ENCODE data around the gene ATP11B.

The ATP11B gene

DNA sequence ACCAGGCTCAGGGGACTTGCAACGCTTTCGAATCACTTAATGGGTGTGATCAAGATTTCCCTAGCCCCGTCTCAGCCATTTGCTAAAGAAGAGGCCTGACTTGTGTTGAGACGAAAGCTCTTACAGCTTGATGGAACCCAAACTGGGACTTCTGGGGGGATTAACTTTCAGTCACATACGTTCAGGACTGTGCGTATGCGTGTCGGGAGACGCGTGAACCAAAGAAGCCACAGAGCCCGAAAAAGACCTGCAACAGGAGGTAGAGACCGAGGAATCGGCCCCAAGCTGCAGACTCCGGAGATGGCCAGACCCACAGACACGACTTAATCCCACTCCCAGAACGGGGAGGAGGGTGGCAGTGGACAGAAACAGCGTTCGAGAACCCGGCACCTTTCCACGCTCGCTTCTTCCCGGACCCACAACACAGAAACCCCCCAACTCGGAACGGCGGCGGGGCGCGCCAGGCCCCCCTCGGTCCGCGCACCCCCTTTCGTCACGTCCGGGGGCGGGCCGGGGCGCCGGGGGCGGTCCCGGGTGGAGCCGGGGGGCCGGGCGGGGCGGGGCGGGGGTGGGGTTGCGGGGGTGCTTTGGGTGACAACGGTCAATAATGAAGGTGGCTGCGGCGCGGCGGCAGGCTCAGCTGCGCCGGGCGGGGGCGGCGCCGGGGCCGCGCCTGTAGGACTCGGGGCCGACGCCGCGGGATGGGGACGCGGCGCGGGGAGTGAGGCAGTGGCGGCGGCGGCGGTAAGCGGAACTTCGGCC lies at the start of gene ATP11B:
TSS of gene ATP11B (plus strand) at position 604 of the 762 bp plus-strand sequence. CDS start 256 bp downstream, outside the sequence.
- peak; percentile 65 to 72 for DNase-seq (ENCODE audit: low read depth in 1 of 2, low spot score in 1 of 2)

DNA sequence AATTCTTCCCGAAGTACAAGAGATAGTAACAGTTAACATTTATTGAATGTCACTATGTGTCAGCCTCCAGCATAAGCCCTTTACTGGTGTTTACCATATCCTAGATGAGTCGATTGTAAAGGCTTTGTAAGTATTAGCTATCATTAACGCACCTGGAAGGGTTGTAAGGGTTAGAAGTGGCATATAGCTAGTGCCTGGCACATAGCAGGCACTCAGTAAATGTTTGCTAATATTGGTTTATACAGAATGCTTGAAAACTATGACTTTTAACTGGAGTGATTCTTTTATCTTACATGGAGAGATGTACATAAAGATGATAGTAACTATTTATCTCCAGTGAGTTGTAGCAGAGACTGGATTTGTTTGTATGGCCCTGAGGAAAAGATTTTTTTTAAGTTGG lies 46.3 kb upstream of the ATP11B start:
- DNase-seq (ENCODE audit: low read depth in 1 of 2, low spot score in 1 of 2) = no peak

DNA sequence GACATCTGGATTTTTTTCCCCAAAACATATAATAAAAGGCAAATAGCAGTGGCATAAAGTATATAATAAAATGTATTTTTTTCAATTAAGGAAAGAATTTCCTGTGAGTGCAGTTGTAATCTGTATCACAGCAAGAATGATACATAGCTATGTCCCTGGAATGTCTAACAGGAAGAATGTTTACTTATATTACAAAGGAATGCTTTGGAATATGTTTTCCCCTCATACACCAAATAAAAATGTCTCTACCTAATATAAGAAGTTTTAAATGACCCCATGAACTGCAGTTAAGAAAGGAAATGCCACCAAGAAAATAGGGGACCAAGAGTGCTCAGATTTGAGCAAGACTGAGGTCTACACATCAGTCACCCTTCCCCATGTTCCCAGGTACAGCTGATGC lies 38.0 kb upstream of the ATP11B start:
- DNase-seq (ENCODE audit: low read depth in 1 of 2, low spot score in 1 of 2) = no peak

DNA sequence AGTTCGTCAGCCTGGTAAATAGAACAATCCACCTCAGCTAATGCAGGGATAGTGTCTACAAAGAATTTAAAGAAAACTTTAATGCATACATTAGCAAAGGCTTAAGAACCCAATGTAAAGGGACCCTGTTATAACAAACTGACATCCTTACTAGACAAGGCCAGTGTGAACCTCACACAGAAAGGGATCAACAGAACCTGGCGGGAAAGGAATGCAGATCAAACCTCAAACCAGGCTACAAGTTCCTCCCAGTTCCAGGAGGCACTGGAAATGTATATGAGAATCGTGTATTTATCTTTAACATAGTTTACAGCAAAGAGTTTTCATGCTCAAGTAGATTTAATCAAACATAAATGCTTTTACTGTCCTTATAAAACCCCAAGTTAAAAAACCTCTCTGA lies 37.6 kb upstream of the ATP11B start:
- no peak for DNase-seq (ENCODE audit: low read depth in 1 of 2, low spot score in 1 of 2)

DNA sequence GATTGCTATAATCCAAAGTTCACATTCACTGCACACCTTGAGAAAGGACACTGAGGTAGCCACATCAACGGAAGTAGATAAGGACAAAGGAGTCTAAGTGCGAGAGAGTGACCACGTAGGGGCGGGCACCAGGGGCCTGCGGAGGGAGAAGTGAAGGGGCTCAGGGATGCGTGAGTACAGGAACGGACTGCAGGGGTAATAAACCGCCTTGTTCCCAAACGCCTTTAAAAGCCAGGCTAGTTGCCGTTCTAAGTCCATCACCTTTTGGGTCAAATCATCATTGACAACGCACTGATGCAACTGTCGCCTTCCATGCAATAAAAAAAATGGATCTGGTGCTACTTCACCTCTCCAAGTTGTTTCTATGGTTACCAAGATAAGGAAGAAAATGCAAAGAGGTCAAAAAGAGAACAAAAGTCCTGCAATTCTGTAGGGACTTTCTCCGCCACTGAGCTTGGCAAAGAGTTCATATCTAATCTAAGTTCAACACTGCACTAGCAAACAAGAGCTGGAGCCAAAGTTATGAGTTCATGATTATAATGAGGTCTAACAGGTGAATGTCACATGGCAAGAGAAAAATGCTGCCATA lies 32.6 kb upstream of the ATP11B start:
- DNase-seq (ENCODE audit: low read depth in 1 of 2, low spot score in 1 of 2) = no peak

DNA sequence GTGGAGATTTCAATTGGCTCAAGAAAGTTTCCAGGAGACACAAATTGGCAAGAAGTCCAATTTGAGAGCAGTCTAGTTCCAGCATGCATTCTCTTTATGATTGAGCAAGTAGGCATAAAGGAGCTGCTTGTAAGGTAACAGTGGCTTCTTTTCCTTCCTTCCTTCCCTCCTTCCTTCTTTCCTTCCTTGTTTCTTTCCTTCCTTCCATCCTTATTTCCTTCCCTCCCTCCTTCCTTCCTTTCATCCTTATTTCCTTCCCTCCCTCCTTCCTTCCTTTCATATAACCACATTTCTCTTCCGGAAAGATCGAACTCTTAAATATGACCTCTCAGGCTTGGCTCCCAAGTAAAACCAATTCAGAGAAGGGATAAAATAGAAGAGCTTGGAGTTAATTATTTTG lies 29.4 kb upstream of the ATP11B start:
- DNase-seq (ENCODE audit: low read depth in 1 of 2, low spot score in 1 of 2) = no peak

GRCh38 chr3:182765287-182765686 lies 28.0 kb upstream of the ATP11B start:
- DNase-seq (ENCODE audit: low read depth in 1 of 2, low spot score in 1 of 2) = no peak

GRCh38 chr3:182766099-182766498 lies 27.2 kb upstream of the ATP11B start:
- DNase-seq (ENCODE audit: low read depth in 1 of 2, low spot score in 1 of 2) = no peak

DNA sequence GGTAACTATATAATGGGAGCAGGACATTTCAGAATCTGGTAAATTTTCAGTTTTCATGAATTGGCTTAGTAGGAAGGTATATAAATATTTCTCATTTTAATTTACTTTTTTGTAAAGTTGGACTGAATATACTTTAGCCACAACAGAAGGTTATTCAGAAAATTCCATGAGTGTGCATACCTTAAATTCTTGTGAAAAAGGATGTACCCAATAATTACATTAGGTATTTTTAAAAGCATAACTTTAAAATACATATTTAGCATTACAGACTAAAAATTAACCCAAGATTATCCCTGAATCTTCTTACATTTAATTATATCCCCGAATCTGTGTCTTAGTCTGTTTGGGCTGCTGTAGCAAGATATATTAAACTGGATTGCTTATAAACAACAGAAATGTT lies 24.9 kb upstream of the ATP11B start:
- no peak for DNase-seq (ENCODE audit: low read depth in 1 of 2, low spot score in 1 of 2)

GRCh38 chr3:182769673-182770072 lies 23.6 kb upstream of the ATP11B start:
- no peak for DNase-seq (ENCODE audit: low read depth in 1 of 2, low spot score in 1 of 2)

DNA sequence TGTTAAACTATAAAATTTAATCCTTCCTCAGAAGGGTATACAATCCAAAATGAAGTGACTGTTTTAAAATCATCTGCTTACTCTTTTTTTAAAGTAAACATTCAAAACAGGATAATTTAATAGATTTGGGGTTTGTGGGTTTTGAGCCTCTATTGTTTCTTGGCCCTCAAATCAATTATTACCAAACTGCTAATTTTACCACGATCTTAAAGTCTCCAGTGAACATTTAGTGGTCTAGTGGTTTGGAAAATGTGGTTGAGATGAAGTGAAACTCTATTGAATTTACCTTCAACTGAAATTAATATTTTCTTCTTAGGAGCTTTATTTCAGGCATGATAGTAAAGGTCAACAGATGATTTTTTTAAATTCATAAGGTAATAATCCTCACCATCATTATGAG lies 11.2 kb upstream of the ATP11B start:
- DNase-seq (ENCODE audit: low read depth in 1 of 2, low spot score in 1 of 2) = no peak

GRCh38 chr3:182783106-182783505 lies 10.2 kb upstream of the ATP11B start:
- DNase-seq (ENCODE audit: low read depth in 1 of 2, low spot score in 1 of 2) = no peak

DNA sequence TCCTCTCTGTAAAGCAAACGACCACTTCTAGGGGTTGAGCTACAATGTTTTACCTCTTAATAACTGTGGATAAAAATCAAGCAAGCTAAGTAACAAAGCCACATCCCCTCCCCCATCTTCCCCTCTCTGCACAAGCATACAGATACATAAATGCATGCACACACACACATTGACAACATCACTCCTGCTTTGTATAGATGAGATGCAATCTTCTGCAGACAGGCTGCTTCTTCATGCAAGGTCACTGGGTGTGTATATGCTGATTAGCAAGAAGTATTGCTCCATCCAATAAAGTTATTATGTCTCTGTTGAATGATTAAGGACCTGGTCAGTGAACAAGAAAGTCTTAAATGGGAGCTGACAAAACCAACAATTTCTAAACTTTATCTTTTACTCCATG lies 8.8 kb upstream of the ATP11B start:
- DNase-seq (ENCODE audit: low read depth in 1 of 2, low spot score in 1 of 2) = no peak

- no peak for DNase-seq (ENCODE audit: low read depth in 1 of 2, low spot score in 1 of 2)
Observed at GRCh38 chr3:182785142-182785541, 8.2 kb upstream of the ATP11B start.

GRCh38 chr3:182785756-182786155 lies 7.5 kb upstream of the ATP11B start:
- no peak for DNase-seq (ENCODE audit: low read depth in 1 of 2, low spot score in 1 of 2)

GRCh38 chr3:182786564-182787196 lies 6.6 kb upstream of the ATP11B start:
- DNase-seq (ENCODE audit: low read depth in 1 of 2, low spot score in 1 of 2) = no peak

DNA sequence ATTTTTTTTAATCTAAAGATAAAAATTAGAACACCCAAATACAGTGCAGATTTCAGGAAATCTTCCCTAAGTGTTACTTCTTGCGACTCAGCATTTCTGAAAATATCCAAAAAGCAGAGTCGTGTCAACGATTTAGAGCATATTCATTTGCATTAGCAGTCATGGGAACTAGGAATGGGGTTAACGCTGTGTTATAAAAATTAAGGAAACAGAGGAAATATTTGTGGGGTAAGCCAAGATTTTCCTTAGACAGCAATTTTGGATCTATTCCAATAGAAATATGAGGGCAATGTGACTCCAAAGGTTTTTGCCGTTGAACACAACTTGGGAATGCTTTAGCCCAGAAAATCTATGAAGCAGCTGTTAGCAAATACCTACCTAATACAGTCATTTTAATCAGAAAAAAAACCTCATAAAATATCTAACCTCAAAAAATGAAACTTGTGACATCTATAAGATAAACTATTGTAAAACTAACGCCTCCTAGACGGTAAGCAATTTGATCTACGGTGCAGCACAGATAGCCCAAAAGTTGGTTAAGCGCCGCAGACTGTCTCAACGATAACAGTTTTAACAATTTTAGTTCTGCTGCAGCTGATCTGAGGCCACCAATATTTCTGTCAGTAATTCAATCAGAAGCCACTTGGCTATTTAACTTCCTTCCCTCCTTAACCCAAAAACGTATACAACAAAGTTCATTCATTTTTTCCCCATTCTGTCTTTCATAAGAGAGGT lies 5.8 kb upstream of the ATP11B start:
- no peak for DNase-seq (ENCODE audit: low read depth in 1 of 2, low spot score in 1 of 2)

GRCh38 chr3:182789371-182789770 lies 3.9 kb upstream of the ATP11B start:
- no peak for DNase-seq (ENCODE audit: low read depth in 1 of 2, low spot score in 1 of 2)

DNA sequence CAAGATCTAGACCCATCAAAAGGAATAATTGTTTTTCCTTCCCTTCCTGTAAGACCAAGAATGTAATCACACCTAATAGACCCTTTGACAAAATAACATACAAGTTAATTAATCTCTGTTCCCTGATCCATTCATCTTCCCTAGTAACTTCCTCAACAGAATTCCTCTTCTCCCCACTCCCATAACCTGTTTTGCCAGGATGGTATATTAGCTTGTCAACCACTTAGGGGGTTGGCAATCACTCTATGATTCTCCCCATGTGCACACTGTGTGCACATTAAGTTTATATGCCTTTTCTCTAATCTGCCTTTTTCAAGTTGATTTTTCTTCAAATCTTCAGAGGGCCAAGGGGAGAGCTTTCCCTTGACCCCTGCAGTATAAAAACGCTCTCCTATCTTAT lies 2.7 kb upstream of the ATP11B start:
- DNase-seq (ENCODE audit: low read depth in 1 of 2, low spot score in 1 of 2) = no peak

DNA sequence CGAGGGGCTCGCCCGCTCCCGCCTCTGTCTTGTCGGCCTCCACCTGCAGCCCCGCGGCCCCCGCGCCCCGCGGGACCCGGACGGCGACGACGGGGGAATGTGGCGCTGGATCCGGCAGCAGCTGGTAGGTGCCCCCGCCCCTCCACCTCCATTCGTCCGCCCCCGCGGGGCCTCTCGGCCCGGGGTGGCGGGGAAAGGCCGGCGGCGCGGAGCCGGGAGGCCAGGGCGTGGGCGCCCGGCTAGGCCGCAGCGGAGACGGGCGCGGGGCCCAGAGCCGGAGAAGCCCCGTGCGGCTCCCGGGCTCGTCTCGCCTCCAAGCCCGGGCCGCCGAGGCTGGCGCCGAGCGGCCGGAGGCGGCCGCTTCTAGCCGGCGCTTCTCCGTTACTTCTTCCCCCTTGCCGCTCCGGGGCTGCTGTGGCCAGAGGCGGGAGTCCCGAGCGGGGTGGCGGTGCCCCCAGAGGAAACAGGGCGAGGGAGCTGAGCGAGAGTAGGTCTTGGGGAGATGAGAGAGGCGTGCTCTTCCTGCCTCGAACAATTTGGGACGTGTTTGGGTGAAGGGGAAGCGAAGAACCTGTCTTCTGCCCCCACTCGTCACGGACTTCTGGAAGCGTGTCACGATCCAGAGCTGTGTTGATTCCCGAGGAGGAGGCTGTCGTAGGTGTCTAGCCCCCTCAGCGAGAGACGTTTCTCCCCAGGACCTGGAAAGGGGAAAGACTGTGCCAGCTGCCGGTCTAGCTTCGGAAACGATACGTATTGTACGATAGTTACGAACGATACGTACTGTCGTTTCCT lies 555 bp downstream of the ATP11B start:
- DNase-seq (ENCODE audit: low read depth in 1 of 2, low spot score in 1 of 2) = peak in 1 of 2 donors; percentile 35
